ENCODE measurements around the gene ELAVL2.

- TF ChIP-seq EZH2 (IDR thresholded peaks at IDR 0.05; ENCODE audit: borderline replicate concordance, low read depth, low read length, severe bottlenecking): no peak
- TF ChIP-seq CTCF (IDR thresholded peaks at IDR 0.05; ENCODE audit: extremely low read depth in 1 of 2, insufficient read depth in 1 of 2, low read depth in 1 of 2, low read length in 2 of 2): no peak
Measured at GRCh38 chr9:23771746-23772384, 54.2 kb downstream of the ELAVL2 start.

Measured in endothelial cell of umbilical vein (primary cell).